ENCODE data around the gene GUK1.

GUK1 gene

GRCh38 chr1:228152097-228152917, 12.2 kb downstream of the GUK1 start:
- no peak overlapping the region for H2AFZ ChIP-seq (ENCODE audit: low read length)
- peaks cover 7% of the 10 kb centered on the region for H4K20me1 ChIP-seq (ENCODE audit: insufficient read depth, low read length, poor library complexity, severe bottlenecking)
- H3K9me2 ChIP-seq (replicated peaks; ENCODE audit: low read depth, low read length): no peaks in the 10 kb centered on the region
- H3K4me2 ChIP-seq (ENCODE audit: low read depth, low read length, poor library complexity, severe bottlenecking): no peak overlapping the region
- no peaks in the 10 kb centered on the region for H3K27me3 ChIP-seq (ENCODE audit: insufficient read depth, low read length, poor library complexity, severe bottlenecking)
- H3K36me3 ChIP-seq (ENCODE audit: insufficient read depth, low read length): peaks cover 15% of the 10 kb centered on the region; the same call in 1 of the 2 replicates
- H3K4me3 ChIP-seq (ENCODE audit: low read length, poor library complexity, severe bottlenecking): no peak overlapping the region
- H3K4me1 ChIP-seq (ENCODE audit: insufficient read depth, low read length, poor library complexity, severe bottlenecking): peaks cover 3% of the 10 kb centered on the region
- no peaks in the 10 kb centered on the region for H3F3A ChIP-seq (ENCODE audit: low read depth)
- no peaks in the 10 kb centered on the region for H3K9me3 ChIP-seq (ENCODE audit: insufficient read depth, low read depth, low read length)
- TF ChIP-seq CTCF (conservative IDR thresholded peaks at IDR 0.05; ENCODE audit: low read length) (no peak), EZH2phosphoT487 (IDR thresholded peaks at IDR 0.05; ENCODE audit: borderline replicate concordance) (no peak)
- H3K9ac ChIP-seq (ENCODE audit: low read depth, low read length, poor library complexity, severe bottlenecking): no peak overlapping the region
- peaks cover under 1% of the 10 kb centered on the region; the same call in 1 of the 2 replicates for H3K79me2 ChIP-seq (ENCODE audit: insufficient read depth, low read length)

- H3K36me3 ChIP-seq (ENCODE audit: insufficient read depth, low read length): peaks cover 11% of the 10 kb centered on the region; the same call in 1 of the 2 replicates
- H3K4me1 ChIP-seq (ENCODE audit: insufficient read depth, low read length, poor library complexity, severe bottlenecking): peaks cover 3% of the 10 kb centered on the region
- peaks cover 6% of the 10 kb centered on the region for H4K20me1 ChIP-seq (ENCODE audit: insufficient read depth, low read length, poor library complexity, severe bottlenecking)
- H3K4me3 ChIP-seq (ENCODE audit: low read length, poor library complexity, severe bottlenecking): no peak overlapping the region
- TF ChIP-seq CTCF (conservative IDR thresholded peaks at IDR 0.05; ENCODE audit: low read length) (no peak), EZH2phosphoT487 (IDR thresholded peaks at IDR 0.05; ENCODE audit: borderline replicate concordance) (no peak)
- no peak overlapping the region for H2AFZ ChIP-seq (ENCODE audit: low read length)
- no peaks in the 10 kb centered on the region for H3K9me2 ChIP-seq (replicated peaks; ENCODE audit: low read depth, low read length)
- H3K4me2 ChIP-seq (ENCODE audit: low read depth, low read length, poor library complexity, severe bottlenecking): no peak overlapping the region
- H3K9ac ChIP-seq (ENCODE audit: low read depth, low read length, poor library complexity, severe bottlenecking): no peak overlapping the region
- H3F3A ChIP-seq (ENCODE audit: low read depth): no peaks in the 10 kb centered on the region
- no peaks in the 10 kb centered on the region for H3K79me2 ChIP-seq (ENCODE audit: insufficient read depth, low read length)
- H3K9me3 ChIP-seq (ENCODE audit: insufficient read depth, low read depth, low read length): no peaks in the 10 kb centered on the region
- H3K27me3 ChIP-seq (ENCODE audit: insufficient read depth, low read length, poor library complexity, severe bottlenecking): no peaks in the 10 kb centered on the region
Measured at GRCh38 chr1:228152918-228153258, 12.8 kb downstream of the GUK1 start.

- Histone ChIP-seq H4K20me1 (ENCODE audit: insufficient read depth, low read length, poor library complexity, severe bottlenecking) (no peaks in the 10 kb centered on the region), H2AFZ (ENCODE audit: low read length) (no peak overlapping the region), H3K9me3 (ENCODE audit: insufficient read depth, low read depth, low read length) (no peaks in the 10 kb centered on the region), H3K36me3 (ENCODE audit: insufficient read depth, low read length) (peaks cover 3% of the 10 kb centered on the region; the same call in 1 of the 2 replicates), H3K4me3 (ENCODE audit: low read length, poor library complexity, severe bottlenecking) (no peak overlapping the region), H3K4me2 (ENCODE audit: low read depth, low read length, poor library complexity, severe bottlenecking) (no peak overlapping the region), H3K4me1 (ENCODE audit: insufficient read depth, low read length, poor library complexity, severe bottlenecking) (no peaks in the 10 kb centered on the region), H3K79me2 (ENCODE audit: insufficient read depth, low read length) (no peaks in the 10 kb centered on the region), H3F3A (ENCODE audit: low read depth) (no peaks in the 10 kb centered on the region), H3K9me2 (replicated peaks; ENCODE audit: low read depth, low read length) (no peaks in the 10 kb centered on the region), H3K27me3 (ENCODE audit: insufficient read depth, low read length, poor library complexity, severe bottlenecking) (no peaks in the 10 kb centered on the region), H3K9ac (ENCODE audit: low read depth, low read length, poor library complexity, severe bottlenecking) (no peak overlapping the region)
- no peak for TF ChIP-seq CTCF (conservative IDR thresholded peaks at IDR 0.05; ENCODE audit: low read length)
- no peak for TF ChIP-seq EZH2phosphoT487 (IDR thresholded peaks at IDR 0.05; ENCODE audit: borderline replicate concordance)
Measured at GRCh38 chr1:228154021-228154669, 14.1 kb downstream of the GUK1 start.

Measured in Loucy (cell line).